Tibial artery (tissue), 4 donors: Measurements from ENCODE around the gene TFAP2E.

ENCODE experiments used
- DNase-seq, 2 donors: peaks; one replicate each; pipeline ENCODE4 v3.0.0-alpha.2; 2019
- H3K27ac ChIP-seq, 2 donors: fragments of 200-600 bp; sonication (generic) in 1 of 2; 1 replicate in 1 of 2; 2 replicates in 1 of 2; pipeline ENCODE4 v1.5.1; 2018 to 2019; ENCODE audit warnings: mild to moderate bottlenecking in 1 of 2
- H3K27me3 ChIP-seq, 2 donors: fragments of 200-600 bp; sonication (generic) in 1 of 2; one replicate each; pipeline versions ENCODE4 v1.5.1 to v1.6.0; 2016 to 2019
- H3K36me3 ChIP-seq, 3 donors: fragments of 200-600 bp; sonication (generic) in 2 of 3; one replicate each; pipeline ENCODE4 v1.5.1; 2016 to 2019; ENCODE audit warnings: mild to moderate bottlenecking in 2 of 3
- H3K4me1 ChIP-seq, 4 donors: fragments of 200-600 bp; sonication (generic) in 2 of 4; 1 replicate in 3 of 4; 2 replicates in 1 of 4; pipeline ENCODE4 v1.5.1; 2016 to 2019
- H3K4me3 ChIP-seq, 2 donors: fragments of 200-600 bp; sonication (generic) in 1 of 2; 1 replicate in 1 of 2; 2 replicates in 1 of 2; pipeline ENCODE4 v1.5.1; 2018 to 2019; ENCODE audit warnings: mild to moderate bottlenecking in 2 of 2
- H3K9me3 ChIP-seq, 3 donors: fragments of 200-600 bp; sonication (generic) in 1 of 3; one replicate each; pipeline ENCODE4 v1.5.1; 2016 to 2019
- CTCF ChIP-seq, 2 experiments: fragments of 200-600 bp in 1 of 2; fragments of 450-650 bp in 1 of 2; IDR thresholded peaks; one replicate each; pipeline ENCODE4 v1.5.1; 2017 to 2019; ENCODE audit warnings: antibody characterized with exemption in 2 of 2, mild to moderate bottlenecking in 1 of 2, moderate library complexity in 1 of 2
- intact Hi-C: fragments of 100-400 bp; cut with DNase I; formaldehyde crosslinking; loops from one replicate; pipeline ENCODE4 v1.15.0; 2023; ENCODE audit warnings: low total_unique reads

The TFAP2E gene

GRCh38 chr1:35564037-35564883 lies 8.9 kb upstream of the TFAP2E start:
- intact Hi-C loops: loop anchor here (5.0 kb wide), 1 partner anchor 723 kb away; no protein-coding TSS in a partner anchor
- Histone ChIP-seq H3K4me1 (peaks cover 3 to 29% (median 15%) of the 10 kb centered on the region in 4 donors), H3K27me3 (peaks cover 0 to 10% of the 10 kb centered on the region in 2 donors), H3K4me3 (no peak overlapping the region), H3K36me3 (peaks cover 0 to 58% (median 23%) of the 10 kb centered on the region in 3 donors), H3K27ac (no peak overlapping the region), H3K9me3 (no peaks in the 10 kb centered on the region)
- DNase-seq: peak; percentile 83
- peak; percentile 63 to 71 for TF ChIP-seq CTCF (IDR thresholded peaks at IDR 0.05)

GRCh38 chr1:35564884-35565741 lies 8.0 kb upstream of the TFAP2E start:
- DNase-seq: no peak
- Histone ChIP-seq H3K36me3 (peaks cover 0 to 58% (median 23%) of the 10 kb centered on the region in 3 donors), H3K27ac (no peak overlapping the region), H3K4me3 (no peak overlapping the region), H3K9me3 (no peaks in the 10 kb centered on the region), H3K27me3 (peaks cover 0 to 13% of the 10 kb centered on the region in 2 donors), H3K4me1 (peaks cover 3 to 20% (median 13%) of the 10 kb centered on the region in 4 donors)
- no peak for TF ChIP-seq CTCF (IDR thresholded peaks at IDR 0.05)
- intact Hi-C loops: loop anchor here (5.0 kb wide), 3 partner anchors 162 to 722 kb away; no protein-coding TSS in a partner anchor

DNA sequence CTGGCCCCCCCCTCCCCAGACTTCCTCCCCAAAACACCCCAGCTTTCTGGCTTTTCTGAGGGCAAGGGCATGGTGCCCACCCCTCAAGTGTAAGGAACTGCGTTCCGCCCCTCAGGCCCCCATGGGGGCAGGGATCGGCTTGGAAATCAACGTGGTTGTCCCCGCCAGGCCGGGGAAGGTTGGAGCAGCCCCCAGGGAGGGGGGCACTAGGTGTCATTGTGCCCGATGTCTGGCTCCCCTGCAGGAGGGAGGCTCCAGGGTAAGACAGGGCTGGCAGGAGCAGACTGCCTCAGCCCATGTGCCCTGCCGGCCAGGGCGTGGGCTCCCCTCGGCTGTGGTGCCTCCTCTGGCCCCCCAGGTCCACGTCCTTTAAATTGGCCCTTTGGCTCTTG lies 7.4 kb upstream of the TFAP2E start:
- no peak overlapping the region for H3K4me3 ChIP-seq
- H3K27ac ChIP-seq: no peak overlapping the region
- peaks cover 0 to 14% (median 7%) of the 10 kb centered on the region in 4 donors for H3K4me1 ChIP-seq
- peaks cover 0 to 13% of the 10 kb centered on the region in 2 donors for H3K27me3 ChIP-seq
- no peaks in the 10 kb centered on the region for H3K9me3 ChIP-seq
- peaks cover 0 to 58% (median 23%) of the 10 kb centered on the region in 3 donors for H3K36me3 ChIP-seq
- no peak for TF ChIP-seq CTCF (IDR thresholded peaks at IDR 0.05)
- no peak for DNase-seq
- intact Hi-C loops: loop anchor here (5.0 kb wide), 2 partner anchors 162 to 207 kb away; no protein-coding TSS in a partner anchor

- Histone ChIP-seq H3K4me3 (no peak overlapping the region), H3K9me3 (no peaks in the 10 kb centered on the region), H3K36me3 (peaks cover 0 to 38% (median 17%) of the 10 kb centered on the region in 3 donors), H3K27ac (no peak overlapping the region), H3K4me1 (peaks cover 0 to 9% (median 6%) of the 10 kb centered on the region in 4 donors), H3K27me3 (peaks cover 0 to 31% of the 10 kb centered on the region in 2 donors)
- DNase-seq: no peak
- TF ChIP-seq CTCF (IDR thresholded peaks at IDR 0.05): no peak
- intact Hi-C loops: loop anchor here (5.0 kb wide), 2 partner anchors 159 to 204 kb away; no protein-coding TSS in a partner anchor
These were observed 5.1 kb upstream of the TFAP2E start for GRCh38 chr1:35567947-35568558.

- intact Hi-C loops: loop anchor here (5.0 kb wide), 2 partner anchors 158 to 203 kb away; no protein-coding TSS in a partner anchor
- peaks cover 0 to 29% (median 16%) of the 10 kb centered on the region in 3 donors for H3K36me3 ChIP-seq
These were observed 4.1 kb upstream of the TFAP2E start for GRCh38 chr1:35568975-35569395.

More at GRCh38 chr1:35568975-35569395, 4.1 kb upstream of the TFAP2E start:
- DNase-seq: no peak
- no peak overlapping the region for H3K4me3 ChIP-seq
- no peak overlapping the region for H3K27ac ChIP-seq
- no peaks in the 10 kb centered on the region for H3K9me3 ChIP-seq
- peaks cover 0 to 40% of the 10 kb centered on the region in 2 donors for H3K27me3 ChIP-seq
- peaks cover 0 to 18% (median 14%) of the 10 kb centered on the region in 4 donors for H3K4me1 ChIP-seq
- TF ChIP-seq CTCF (IDR thresholded peaks at IDR 0.05): peak; percentile 62 to 78
